Stimulated activated CD4-positive, alpha-beta T cell treated with anti-CD3 and anti-CD28 coated beads, Interleukin-15, amount 100 ng/mL, for 1 hour (primary cell): ENCODE results near the gene TEX2.

Experiments
- DNase-seq, 2 donors: peaks; one replicate each; pipeline ENCODE4 v3.0.0-alpha.2; 2020; ENCODE audit warnings: low read depth in 1 of 2, low spot score in 1 of 2

TEX2 gene

DNA sequence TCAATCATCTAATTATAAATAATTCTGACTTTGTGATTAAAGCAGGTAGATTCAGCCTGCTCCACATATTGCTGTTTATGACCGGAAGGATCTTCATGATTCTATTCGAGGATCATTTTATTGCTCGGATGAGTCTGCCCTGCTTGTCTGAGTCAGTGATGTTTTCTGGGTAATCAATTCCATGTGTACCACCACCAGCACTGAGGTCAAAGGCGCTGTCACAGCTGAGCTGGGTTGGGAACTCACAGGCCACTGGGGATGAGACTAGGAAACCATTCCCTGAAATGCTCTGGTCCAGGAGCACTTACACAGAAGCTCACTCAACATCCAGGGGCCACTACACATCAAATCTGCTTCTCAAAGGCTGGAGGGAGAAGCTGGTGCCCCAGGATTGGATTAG lies 102.7 kb downstream of the TEX2 start:
- no peak for DNase-seq

- no peak for DNase-seq
Observed at GRCh38 chr17:64158831-64159590, 104.0 kb downstream of the TEX2 start.

- DNase-seq = no peak
Observed at GRCh38 chr17:64158406-64158805, 104.7 kb downstream of the TEX2 start.

DNA sequence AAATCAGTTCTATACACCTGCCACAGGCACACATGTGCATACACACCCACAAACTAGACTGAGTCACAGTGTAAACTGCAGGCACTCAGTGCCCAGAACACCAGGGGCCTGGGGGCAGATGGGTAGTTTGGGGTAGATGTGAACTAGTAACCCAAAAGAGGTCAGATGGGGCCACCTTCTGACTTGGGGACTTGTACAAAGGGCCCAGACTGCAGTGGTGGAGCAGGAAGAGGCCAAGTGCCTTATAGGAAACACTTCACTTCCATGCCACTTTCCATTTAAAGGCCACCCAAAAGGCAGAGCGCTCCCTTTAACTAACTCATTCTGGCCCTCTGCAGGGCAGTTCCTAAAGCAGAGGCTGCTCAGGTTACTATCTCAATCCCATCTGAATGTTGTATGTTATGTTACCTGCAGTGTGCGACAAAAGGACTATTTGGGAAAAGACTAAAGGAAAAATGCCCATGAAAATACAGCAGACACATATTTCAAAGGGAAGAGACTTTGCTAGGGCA lies 105.3 kb downstream of the TEX2 start:
- no peak for DNase-seq

- DNase-seq = no peak
Observed at GRCh38 chr17:64156670-64157069, 106.4 kb downstream of the TEX2 start.

DNA sequence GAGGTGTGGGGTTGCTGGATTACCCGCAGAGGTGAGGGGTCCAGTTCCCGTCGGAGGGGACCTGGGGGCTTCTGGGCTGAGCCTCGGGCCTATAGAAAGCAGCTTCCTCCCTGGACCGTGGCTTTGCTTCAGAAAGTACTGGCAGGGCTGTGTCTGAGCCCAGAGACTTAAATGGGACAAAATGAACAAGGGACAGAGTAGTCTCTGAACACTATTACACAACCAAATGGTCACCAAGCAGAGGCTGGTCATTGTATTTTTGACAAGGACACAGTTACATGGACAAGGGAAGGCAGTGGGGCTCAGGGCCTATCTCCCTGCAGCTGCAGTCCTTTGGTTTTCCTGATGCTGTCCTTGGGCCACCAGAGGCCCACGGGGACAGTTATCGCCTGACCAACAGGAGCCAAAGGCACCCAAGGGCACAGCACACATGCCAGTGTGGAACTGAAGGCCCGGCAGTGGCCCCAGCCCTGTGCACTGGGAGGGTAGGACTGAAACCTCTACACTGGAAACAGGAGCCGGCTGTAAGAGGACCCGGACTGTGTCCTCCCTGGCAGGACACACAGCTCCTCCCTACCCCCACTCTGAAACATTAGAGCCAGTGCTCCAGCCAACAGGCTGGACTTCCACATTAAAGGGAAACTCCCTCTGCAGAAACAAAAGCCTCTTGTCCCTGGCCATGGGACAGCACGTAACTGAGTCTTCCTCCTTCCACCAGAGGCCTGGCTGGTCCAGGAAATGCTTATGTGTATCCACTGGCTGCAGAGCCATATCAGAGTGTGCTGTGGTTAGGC lies 107.1 kb downstream of the TEX2 start:
- no peak for DNase-seq

- DNase-seq = no peak
Observed at GRCh38 chr17:64155129-64155528, 107.9 kb downstream of the TEX2 start.

GRCh38 chr17:64154717-64155116 lies 108.3 kb downstream of the TEX2 start:
- no peak for DNase-seq

DNA sequence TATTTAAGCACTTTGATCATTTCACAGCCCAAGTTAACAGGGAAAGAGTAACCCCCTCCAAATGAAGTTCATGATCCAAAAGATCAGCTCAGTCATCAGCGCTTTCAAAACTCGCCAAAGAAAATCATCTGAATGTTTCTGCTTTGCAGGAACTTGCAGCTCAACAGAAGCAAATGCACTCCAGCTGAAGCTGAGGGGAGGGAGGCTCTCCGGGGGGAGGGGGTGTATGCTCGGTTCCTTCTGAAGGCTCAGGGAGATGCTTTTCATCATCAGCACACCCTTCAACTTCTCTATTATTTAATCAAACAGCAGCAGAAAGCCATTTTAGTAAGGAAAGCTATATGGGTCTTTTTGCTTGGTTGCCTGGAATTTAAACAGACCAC lies 108.8 kb downstream of the TEX2 start:
- DNase-seq = no peak

DNA sequence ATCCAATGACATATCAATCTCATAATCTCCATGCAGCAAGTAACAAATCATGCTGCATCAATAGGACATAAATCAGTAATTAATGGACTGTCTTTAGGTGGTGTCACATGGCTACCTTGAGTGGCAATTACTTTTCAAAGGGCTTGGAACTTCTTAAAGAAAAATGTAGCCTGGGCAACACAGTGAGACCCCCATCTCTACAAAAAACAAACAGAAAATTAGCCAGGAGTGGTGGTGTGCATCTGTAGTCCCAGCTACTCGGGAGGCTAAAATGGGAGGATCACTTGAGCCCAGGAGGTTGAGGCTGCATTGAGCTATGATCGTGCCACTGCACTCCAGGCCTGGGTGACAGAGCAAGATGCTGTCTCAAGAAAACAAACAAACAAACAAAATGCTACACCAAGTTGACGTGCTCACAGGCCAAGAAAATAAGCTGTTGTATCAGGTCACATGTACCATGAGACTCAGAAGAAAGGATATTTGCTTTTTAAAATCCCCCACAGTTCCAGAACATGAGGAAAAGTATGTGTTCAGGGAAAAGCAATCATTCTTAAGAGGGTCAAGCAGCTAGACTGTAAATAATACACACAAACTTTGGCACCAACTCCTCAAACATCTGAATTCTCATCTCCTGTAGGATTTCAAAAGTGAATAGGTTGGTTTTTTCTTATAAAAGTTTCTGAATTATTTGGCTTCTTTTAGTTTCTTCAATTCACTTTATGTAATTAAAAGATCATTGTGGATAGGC lies 109.3 kb downstream of the TEX2 start:
- DNase-seq = no peak

DNA sequence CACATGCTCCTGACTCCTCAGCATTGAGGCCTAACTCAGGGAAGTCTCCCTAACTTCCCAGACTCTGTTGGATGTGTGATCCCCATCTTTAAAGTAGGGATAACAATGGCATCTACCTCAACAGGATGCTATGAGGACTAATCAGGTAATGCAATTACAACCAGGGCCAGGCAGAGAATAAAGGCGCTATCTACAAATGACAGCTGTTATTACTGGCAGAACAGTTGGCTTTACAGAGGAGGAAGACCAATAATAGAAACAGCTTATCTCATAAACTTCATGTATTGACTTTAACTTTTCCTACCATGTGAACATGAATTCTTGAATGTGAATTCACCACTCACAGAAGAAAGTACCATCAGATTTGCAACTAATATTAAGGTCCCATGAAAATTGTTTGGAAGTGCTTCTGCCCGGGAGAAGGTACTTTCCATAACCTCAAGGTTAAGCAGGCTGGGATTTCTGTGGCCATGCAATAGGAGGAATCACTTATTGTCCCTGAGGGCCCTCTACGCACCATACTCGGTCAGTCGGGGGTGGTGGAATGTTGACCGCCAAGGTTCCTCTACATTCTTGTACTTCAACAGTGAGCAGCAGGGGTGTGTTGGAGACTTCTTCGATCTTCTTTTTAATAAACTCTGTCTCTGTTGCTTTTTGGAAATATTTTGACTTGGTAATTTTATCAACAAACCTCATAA lies 110.5 kb downstream of the TEX2 start:
- DNase-seq = no peak

- no peak for DNase-seq
Observed at GRCh38 chr17:64151016-64151368, 112.1 kb downstream of the TEX2 start.

DNA sequence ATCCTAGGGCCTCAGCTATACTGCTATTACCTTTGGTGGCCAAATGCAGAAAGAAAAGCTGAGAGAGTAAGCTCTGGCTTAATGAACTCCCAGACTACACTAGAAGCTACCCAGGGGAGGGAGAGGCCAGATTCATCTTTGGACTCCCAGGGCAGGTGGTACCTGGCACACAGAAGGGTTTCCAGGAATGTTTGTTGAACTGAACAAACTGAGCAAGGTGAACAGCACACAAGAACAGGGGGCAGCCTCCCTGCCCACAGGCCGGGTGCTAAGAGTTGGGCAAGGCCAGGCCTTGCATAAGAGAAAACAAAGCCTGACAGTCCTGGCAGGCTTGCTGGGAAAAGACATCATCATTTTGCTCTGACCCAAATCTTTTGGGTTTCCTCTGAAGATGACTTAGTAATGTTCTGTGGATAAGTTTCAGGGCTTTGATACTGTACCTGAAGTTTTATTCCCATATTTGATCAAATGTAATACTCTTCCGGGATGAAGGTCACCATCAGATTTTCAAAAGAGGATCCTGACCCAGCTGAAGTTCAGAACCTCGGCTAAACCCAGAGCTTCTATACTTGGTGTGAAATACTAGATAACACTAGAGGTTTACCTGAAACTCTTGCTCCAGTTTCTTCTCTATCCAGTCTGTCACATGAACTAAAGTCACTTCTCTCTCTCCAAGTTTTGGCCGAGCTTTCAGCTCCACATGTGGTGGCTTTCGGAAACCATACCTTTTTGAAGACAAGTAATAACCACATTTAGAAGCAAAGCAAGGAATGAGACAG lies 112.6 kb downstream of the TEX2 start:
- no peak for DNase-seq

DNA sequence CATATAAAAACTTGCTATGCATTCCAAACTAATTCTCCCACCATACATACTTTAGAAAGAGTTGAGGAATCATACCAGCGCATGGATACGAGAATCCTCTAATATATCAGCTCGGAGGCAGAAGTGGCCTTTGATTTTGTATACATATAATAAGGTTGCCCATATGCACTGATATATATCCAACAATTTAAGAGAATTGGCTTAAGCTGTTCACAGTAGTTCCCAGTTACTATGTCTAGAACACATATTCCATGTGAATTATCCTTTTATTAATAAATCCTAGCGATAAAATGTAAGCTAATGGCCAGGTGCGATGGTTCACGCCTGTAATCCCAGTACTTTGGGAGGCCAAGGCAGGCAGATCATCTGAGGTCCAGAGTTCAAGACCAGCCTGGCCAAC lies 113.9 kb downstream of the TEX2 start:
- no peak for DNase-seq

- no peak for DNase-seq
Observed at GRCh38 chr17:64148699-64149098, 114.4 kb downstream of the TEX2 start.

- DNase-seq = no peak
Observed at GRCh38 chr17:64148017-64148631, 114.9 kb downstream of the TEX2 start.

- DNase-seq = no peak
Observed at GRCh38 chr17:64147110-64148016, 115.7 kb downstream of the TEX2 start.

DNA sequence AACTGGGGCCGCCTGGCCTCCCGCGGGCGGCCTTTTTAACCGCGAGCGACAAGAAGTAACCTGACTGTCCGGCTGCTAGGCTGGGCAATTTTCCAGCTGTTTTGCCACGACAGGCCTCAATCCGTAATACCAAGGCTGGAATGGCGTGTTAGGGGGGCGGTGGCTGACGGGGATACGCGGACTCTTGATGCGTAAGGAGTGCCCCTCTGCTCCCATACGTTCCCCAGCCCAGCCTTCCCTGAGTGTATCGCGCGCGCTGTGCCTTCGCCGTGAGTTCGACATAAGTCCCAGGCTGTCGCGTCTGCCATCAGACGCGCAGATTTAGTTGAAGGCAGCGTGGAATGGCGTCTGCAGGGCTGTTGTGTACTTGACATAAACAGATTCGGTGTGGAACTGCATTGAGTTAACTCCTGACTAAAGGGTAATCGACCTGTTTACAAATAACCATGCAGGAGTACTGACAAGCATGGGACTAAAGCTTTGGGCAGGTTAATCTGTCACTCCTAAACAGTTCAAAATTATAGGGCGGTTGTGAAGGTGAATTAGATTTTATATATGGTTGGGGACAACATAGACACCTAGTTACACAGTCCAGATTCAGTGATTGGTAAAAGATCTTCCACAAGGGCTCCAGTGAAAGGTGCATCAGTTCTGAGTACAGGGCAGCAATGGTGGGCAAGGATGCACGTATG lies 116.5 kb downstream of the TEX2 start:
- DNase-seq = peak; percentile 17 to 31
